Liver (tissue), 9 donors: ENCODE measurements around the gene NPIPB8. TPM values are rescaled to one million over a fixed set of nuclear protein-coding genes. Genes with fewer than 3 reads are reported as not detected.
"Not testable (repeated sequence)": the region's sequence is repeated elsewhere in the genome, so short reads cannot be mapped to it uniquely, and the experiment has no call there.

Experiments used
- DNase-seq: peaks from one replicate; pipeline ENCODE4 v3.0.0-alpha.2; 2017; ENCODE audit warnings: low spot score
- H3K27ac ChIP-seq, 2 donors: one replicate each; pipeline ENCODE4 v1.7.0; 2013; ENCODE audit warnings: inconsistent platforms in 2 of 2, low read length in 2 of 2, control low read depth in 1 of 2, low read depth in 1 of 2, mild to moderate bottlenecking in 1 of 2
- H3K27me3 ChIP-seq, 4 donors: one replicate each; pipeline versions ENCODE4 v1.6.1 to v1.7.0; 2013; ENCODE audit warnings: low read length in 3 of 4, inconsistent platforms in 1 of 4, mild to moderate bottlenecking in 1 of 4, moderate library complexity in 1 of 4; ENCODE audit not compliant: control insufficient read depth in 4 of 4, insufficient read depth in 4 of 4
- H3K36me3 ChIP-seq, 4 donors: one replicate each; pipeline versions ENCODE4 v1.6.1 to v1.7.0; 2013; ENCODE audit warnings: low read length in 3 of 4, mild to moderate bottlenecking in 3 of 4, low read depth in 1 of 4, moderate library complexity in 1 of 4; ENCODE audit not compliant: control insufficient read depth in 4 of 4, insufficient read depth in 3 of 4
- H3K4me1 ChIP-seq, 4 donors: one replicate each; pipeline versions ENCODE4 v1.6.1 to v1.7.0; 2013; ENCODE audit warnings: low read length in 3 of 4, mild to moderate bottlenecking in 3 of 4, moderate library complexity in 1 of 4; ENCODE audit not compliant: control insufficient read depth in 4 of 4, insufficient read depth in 4 of 4
- H3K4me3 ChIP-seq, 3 donors: one replicate each; pipeline versions ENCODE4 v1.6.1 to v1.7.0; 2013; ENCODE audit warnings: low read length in 3 of 3, control low read depth in 1 of 3, low read depth in 1 of 3, mild to moderate bottlenecking in 1 of 3
- H3K9ac ChIP-seq, 2 donors: one replicate each; pipeline ENCODE4 v1.7.0; 2013; ENCODE audit warnings: low read length in 2 of 2, mild to moderate bottlenecking in 2 of 2, moderate library complexity in 2 of 2, control low read depth in 1 of 2, low read depth in 1 of 2
- H3K9me3 ChIP-seq, 4 donors: one replicate each; pipeline versions ENCODE4 v1.6.1 to v1.7.0; 2013; ENCODE audit warnings: low read length in 3 of 4; ENCODE audit not compliant: control insufficient read depth in 4 of 4
- FOXA2 ChIP-seq: IDR thresholded peaks from 2 replicates; pipeline ENCODE4 v1.6.1; 2016; ENCODE audit warnings: antibody characterized with exemption
- GABPA ChIP-seq, 2 donors: IDR thresholded peaks in 1 of 2; conservative IDR thresholded peaks in 1 of 2; 2 replicates each; pipeline ENCODE4 v1.6.1; 2016; ENCODE audit warnings: antibody characterized with exemption in 2 of 2, mild to moderate bottlenecking in 1 of 2, moderate library complexity in 1 of 2
- HNF4A ChIP-seq, 2 donors: conservative IDR thresholded peaks; 2 replicates each; pipeline ENCODE4 v1.6.1; 2016; ENCODE audit warnings: antibody characterized with exemption in 2 of 2, mild to moderate bottlenecking in 2 of 2
- HNF4G ChIP-seq: IDR thresholded peaks from 2 replicates; pipeline ENCODE4 v1.6.1; 2016; ENCODE audit warnings: antibody characterized with exemption
- JUND ChIP-seq, 2 donors: IDR thresholded peaks; 2 replicates each; pipeline ENCODE4 v1.6.1; 2016; ENCODE audit warnings: antibody characterized with exemption in 2 of 2
- NR2F2 ChIP-seq: IDR thresholded peaks from 2 replicates; pipeline ENCODE4 v1.6.1; 2016; ENCODE audit warnings: antibody characterized with exemption
- RAD21 ChIP-seq, 2 donors: IDR thresholded peaks; 2 replicates each; pipeline ENCODE4 v1.6.1; 2016; ENCODE audit warnings: antibody characterized with exemption in 2 of 2, mild to moderate bottlenecking in 2 of 2
- TAF1 ChIP-seq: conservative IDR thresholded peaks from 2 replicates; pipeline ENCODE4 v1.6.1; 2016; ENCODE audit warnings: antibody characterized with exemption, mild to moderate bottlenecking
- WGBS: extraction: QIAGEN DNeasy Blood & Tissue Kit; methylation state at CpG from one replicate; pipeline ENCODE4 v1.1.7; 2013; 5-methylcytosine and 5-hydroxymethylcytosine counted together
- polyA plus RNA-seq, 2 donors: library from polyadenylated mRNA; stranded (reverse) in 1 of 2; unstranded in 1 of 2; fragments of 200-250 nt in 1 of 2; fragments of >200 nt in 1 of 2; fragmentation: Nextera tagmentation in 1 of 2; extraction: Ambion mirVana in 1 of 2; gene quantifications; one replicate each; pipeline versions ENCODE4 v1.2.1 to v1.2.3, GENCODE V29; 2013 to 2015
- total RNA-seq, 2 donors: library from RNA; depleted of rRNA; stranded (reverse); fragments of >200 nt; gene quantifications; one replicate each; pipeline ENCODE4 v1.2.3, GENCODE V29; 2014
- TF ChIP-seq, protein P1 (sequence below): IDR thresholded peaks from 2 replicates; pipeline ENCODE4 v1.6.1; 2016; ENCODE audit warnings: antibody characterized with exemption, mild to moderate bottlenecking
- TF ChIP-seq, protein P2 (sequence below): IDR thresholded peaks from 2 replicates; pipeline ENCODE4 v1.6.1; 2016; ENCODE audit warnings: antibody characterized with exemption
- TF ChIP-seq, protein P3 (sequence below): IDR thresholded peaks from 2 replicates; pipeline ENCODE4 v1.6.1; 2016; ENCODE audit warnings: antibody characterized with exemption
- TF ChIP-seq, protein P4 (sequence below): IDR thresholded peaks from 2 replicates; pipeline ENCODE4 v1.6.1; 2016; ENCODE audit warnings: antibody characterized with exemption
- donor health status: healthy.
- donor health status: healthy.
- donor health status: healthy.
- donor health status: healthy.
- donor health status: healthy.

The NPIPB8 gene
- total and polyA plus RNA-seq, 4 donors = 0.08 to 0.53 TPM; not detected in 2

DNA sequence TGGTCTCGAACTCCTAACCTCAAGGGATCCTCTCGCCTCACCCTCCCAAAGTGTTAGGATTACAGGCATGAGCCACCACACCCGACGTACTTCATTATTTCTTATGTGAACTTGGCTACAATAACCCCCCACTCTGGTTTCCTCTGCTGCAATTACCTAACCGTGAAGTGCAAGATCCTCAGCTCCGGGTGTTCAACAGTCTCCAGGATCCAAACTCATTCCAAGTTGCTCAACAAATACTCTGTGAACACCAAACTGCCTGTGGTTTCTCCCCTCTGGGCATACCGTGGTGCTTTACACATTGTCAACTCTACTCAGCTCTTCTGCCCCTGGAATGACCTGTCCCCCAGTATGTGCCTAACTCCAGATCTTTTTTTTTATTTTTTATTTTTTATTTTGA, 21.2 kb upstream of the NPIPB8 start:
- Histone ChIP-seq H3K36me3 (no peaks in the 10 kb centered on the region), H3K4me1 (no peaks in the 10 kb centered on the region), H3K4me3 (no peak overlapping the region), H3K27me3 (no peaks in the 10 kb centered on the region), H3K27ac (no peak overlapping the region), H3K9me3 (no peaks in the 10 kb centered on the region), H3K9ac (no peak overlapping the region)
- TF ChIP-seq JUND (IDR thresholded peaks at IDR 0.05) = no peak
- TF ChIP-seq FOXA2 = no peak
- TF ChIP-seq RAD21 (IDR thresholded peaks at IDR 0.05) = no peak
- TF ChIP-seq, protein P1, sequence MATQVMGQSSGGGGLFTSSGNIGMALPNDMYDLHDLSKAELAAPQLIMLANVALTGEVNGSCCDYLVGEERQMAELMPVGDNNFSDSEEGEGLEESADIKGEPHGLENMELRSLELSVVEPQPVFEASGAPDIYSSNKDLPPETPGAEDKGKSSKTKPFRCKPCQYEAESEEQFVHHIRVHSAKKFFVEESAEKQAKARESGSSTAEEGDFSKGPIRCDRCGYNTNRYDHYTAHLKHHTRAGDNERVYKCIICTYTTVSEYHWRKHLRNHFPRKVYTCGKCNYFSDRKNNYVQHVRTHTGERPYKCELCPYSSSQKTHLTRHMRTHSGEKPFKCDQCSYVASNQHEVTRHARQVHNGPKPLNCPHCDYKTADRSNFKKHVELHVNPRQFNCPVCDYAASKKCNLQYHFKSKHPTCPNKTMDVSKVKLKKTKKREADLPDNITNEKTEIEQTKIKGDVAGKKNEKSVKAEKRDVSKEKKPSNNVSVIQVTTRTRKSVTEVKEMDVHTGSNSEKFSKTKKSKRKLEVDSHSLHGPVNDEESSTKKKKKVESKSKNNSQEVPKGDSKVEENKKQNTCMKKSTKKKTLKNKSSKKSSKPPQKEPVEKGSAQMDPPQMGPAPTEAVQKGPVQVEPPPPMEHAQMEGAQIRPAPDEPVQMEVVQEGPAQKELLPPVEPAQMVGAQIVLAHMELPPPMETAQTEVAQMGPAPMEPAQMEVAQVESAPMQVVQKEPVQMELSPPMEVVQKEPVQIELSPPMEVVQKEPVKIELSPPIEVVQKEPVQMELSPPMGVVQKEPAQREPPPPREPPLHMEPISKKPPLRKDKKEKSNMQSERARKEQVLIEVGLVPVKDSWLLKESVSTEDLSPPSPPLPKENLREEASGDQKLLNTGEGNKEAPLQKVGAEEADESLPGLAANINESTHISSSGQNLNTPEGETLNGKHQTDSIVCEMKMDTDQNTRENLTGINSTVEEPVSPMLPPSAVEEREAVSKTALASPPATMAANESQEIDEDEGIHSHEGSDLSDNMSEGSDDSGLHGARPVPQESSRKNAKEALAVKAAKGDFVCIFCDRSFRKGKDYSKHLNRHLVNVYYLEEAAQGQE = no peak
- TF ChIP-seq HNF4G = no peak
- no peak for TF ChIP-seq TAF1
- no peak for TF ChIP-seq NR2F2
- TF ChIP-seq HNF4A (conservative IDR thresholded peaks at IDR 0.05) = no peak
- no peak for DNase-seq
- 79% methylated on average over 7 of the region's 7 CpGs for WGBS

DNA sequence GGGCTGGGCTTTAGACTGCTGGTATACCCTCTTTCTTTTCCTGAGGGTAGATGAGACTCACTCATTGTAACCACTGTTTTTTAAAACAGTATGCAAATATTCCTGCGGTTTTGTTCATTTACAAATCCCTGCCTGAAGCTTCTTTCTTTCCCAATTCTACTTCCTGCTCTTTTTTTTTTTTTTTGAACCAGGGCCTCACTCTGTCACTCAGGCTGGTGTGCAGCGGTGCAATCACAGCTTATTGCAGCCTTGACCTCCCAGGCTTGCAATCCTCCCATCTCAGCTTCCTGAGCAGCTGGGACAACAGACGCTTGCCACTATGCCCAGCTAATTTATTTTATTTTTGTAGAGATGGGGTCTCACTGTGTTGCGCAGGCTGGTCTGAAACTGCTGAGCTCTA, 20.0 kb upstream of the NPIPB8 start:
- no peak overlapping the region for H3K27ac ChIP-seq
- no peak for DNase-seq
- TF ChIP-seq, protein P2, sequence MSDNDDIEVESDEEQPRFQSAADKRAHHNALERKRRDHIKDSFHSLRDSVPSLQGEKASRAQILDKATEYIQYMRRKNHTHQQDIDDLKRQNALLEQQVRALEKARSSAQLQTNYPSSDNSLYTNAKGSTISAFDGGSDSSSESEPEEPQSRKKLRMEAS = no peak
- TF ChIP-seq RAD21 (IDR thresholded peaks at IDR 0.05) (no peak), GABPA (IDR thresholded peaks at IDR 0.05 in 1 of 2, conservative IDR thresholded peaks at IDR 0.05 in 1 of 2) (no peak)
- TF ChIP-seq, protein P1 = no peak
- TF ChIP-seq, protein P3, sequence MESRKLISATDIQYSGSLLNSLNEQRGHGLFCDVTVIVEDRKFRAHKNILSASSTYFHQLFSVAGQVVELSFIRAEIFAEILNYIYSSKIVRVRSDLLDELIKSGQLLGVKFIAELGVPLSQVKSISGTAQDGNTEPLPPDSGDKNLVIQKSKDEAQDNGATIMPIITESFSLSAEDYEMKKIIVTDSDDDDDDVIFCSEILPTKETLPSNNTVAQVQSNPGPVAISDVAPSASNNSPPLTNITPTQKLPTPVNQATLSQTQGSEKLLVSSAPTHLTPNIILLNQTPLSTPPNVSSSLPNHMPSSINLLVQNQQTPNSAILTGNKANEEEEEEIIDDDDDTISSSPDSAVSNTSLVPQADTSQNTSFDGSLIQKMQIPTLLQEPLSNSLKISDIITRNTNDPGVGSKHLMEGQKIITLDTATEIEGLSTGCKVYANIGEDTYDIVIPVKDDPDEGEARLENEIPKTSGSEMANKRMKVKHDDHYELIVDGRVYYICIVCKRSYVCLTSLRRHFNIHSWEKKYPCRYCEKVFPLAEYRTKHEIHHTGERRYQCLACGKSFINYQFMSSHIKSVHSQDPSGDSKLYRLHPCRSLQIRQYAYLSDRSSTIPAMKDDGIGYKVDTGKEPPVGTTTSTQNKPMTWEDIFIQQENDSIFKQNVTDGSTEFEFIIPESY = no peak
- TF ChIP-seq, protein P4, sequence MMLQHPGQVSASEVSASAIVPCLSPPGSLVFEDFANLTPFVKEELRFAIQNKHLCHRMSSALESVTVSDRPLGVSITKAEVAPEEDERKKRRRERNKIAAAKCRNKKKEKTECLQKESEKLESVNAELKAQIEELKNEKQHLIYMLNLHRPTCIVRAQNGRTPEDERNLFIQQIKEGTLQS = no peak

DNA sequence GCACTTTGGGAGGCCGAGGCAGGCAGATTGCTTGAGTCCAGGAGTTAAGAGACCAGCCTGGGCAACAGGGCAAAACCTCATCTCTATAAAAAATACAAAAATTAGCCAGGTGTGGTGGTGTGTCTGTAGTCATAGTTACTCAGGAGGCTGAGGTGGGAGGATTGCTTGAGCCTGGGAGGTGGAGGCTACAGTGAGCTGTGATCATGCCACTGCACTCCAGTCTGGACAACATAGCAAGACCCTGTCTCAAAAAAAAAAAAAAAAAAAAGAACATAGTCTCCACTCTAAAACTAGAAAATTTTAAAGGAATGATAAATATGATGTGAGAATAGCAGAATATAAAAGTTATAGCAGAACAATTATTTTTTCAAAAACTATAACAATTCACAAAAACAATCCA, 17.5 kb upstream of the NPIPB8 start:
- not testable (repeated sequence) for H3K4me1 ChIP-seq, H3K4me3 ChIP-seq, H3K36me3 ChIP-seq, H3K27me3 ChIP-seq, H3K9me3 ChIP-seq, H3K9ac ChIP-seq, H3K27ac ChIP-seq, DNase-seq
- WGBS = 93% methylated on average over 1 of the region's 1 CpG

More for the DNA sequence above, 20.0 kb upstream of the NPIPB8 start:
- Histone ChIP-seq H3K9ac (no peak overlapping the region), H3K36me3 (no peaks in the 10 kb centered on the region), H3K9me3 (no peaks in the 10 kb centered on the region), H3K27me3 (no peaks in the 10 kb centered on the region), H3K4me1 (no peaks in the 10 kb centered on the region), H3K4me3 (no peak overlapping the region)
- WGBS = 71% methylated on average over 4 of the region's 4 CpGs
